Keratinocyte (primary cell): ENCODE results near the gene NFATC1. TPM values are rescaled to one million over a fixed set of nuclear protein-coding genes. Genes with fewer than 3 reads are reported as not detected.

Experiments
- DNase-seq: peaks from one replicate; pipeline ENCODE4 v3.0.0-alpha.2; 2011; ENCODE audit warnings: low read depth, missing footprints, low spot score
- FAIRE-seq: peaks from 2 replicates; lab custom pipeline; 2011; peaks lifted over from hg19 to GRCh38; lab: Jason Lieb, UNC
- H2AFZ ChIP-seq: 2 replicates; pipeline ENCODE4 v1.6.0; 2012; ENCODE audit warnings: low read length, control low read depth, inconsistent platforms; ENCODE audit not compliant: control insufficient read depth
- H3K27ac ChIP-seq: 2 replicates; pipeline ENCODE4 v1.5.1; 2011; ENCODE audit warnings: low read length; ENCODE audit not compliant: control insufficient read depth, insufficient read depth
- H3K27me3 ChIP-seq: 3 replicates; pipeline ENCODE4 v1.6.0; 2011; ENCODE audit warnings: low read length; ENCODE audit not compliant: control insufficient read depth, insufficient read depth; ENCODE audit errors: extremely low read depth
- H3K36me3 ChIP-seq, 2 experiments: 2 replicates in 1 of 2; 3 replicates in 1 of 2; pipeline ENCODE4 v1.5.1; 2011; ENCODE audit warnings: low read length in 2 of 2, mild to moderate bottlenecking in 1 of 2; ENCODE audit not compliant: control insufficient read depth in 2 of 2, insufficient read depth in 2 of 2; ENCODE audit errors: extremely low read depth in 1 of 2
- H3K4me1 ChIP-seq: 3 replicates; pipeline ENCODE4 v1.5.1; 2011; ENCODE audit warnings: low read length; ENCODE audit not compliant: control insufficient read depth, insufficient read depth; ENCODE audit errors: extremely low read depth
- H3K4me2 ChIP-seq: 3 replicates; pipeline ENCODE4 v1.6.0; 2011; ENCODE audit warnings: low read depth, low read length; ENCODE audit not compliant: control insufficient read depth, insufficient read depth; ENCODE audit errors: extremely low read depth
- H3K4me3 ChIP-seq, 3 experiments: fragments of 200-600 bp in 1 of 3; sonication (generic) in 1 of 3; 2 replicates in 2 of 3; 3 replicates in 1 of 3; pipeline ENCODE4 v1.5.1; 2011 to 2016; ENCODE audit warnings: low read length in 3 of 3, mild to moderate bottlenecking in 3 of 3, control low read depth in 2 of 3, inconsistent platforms in 1 of 3, low read depth in 1 of 3, mixed read lengths in 1 of 3, mixed run types in 1 of 3, moderate library complexity in 1 of 3; ENCODE audit not compliant: control insufficient read depth in 2 of 3, insufficient read depth in 2 of 3; ENCODE audit errors: extremely low read depth in 1 of 3
- H3K79me2 ChIP-seq: 2 replicates; pipeline ENCODE4 v1.6.0; 2012; ENCODE audit warnings: low read length; ENCODE audit not compliant: control insufficient read depth, insufficient read depth
- H3K9ac ChIP-seq: 3 replicates; pipeline ENCODE4 v1.6.0; 2011; ENCODE audit warnings: low read length; ENCODE audit not compliant: control insufficient read depth, insufficient read depth; ENCODE audit errors: extremely low read depth
- H3K9me1 ChIP-seq: 3 replicates; pipeline ENCODE4 v1.6.0; 2011; ENCODE audit warnings: low read length; ENCODE audit not compliant: control insufficient read depth, insufficient read depth; ENCODE audit errors: extremely low read depth
- H3K9me3 ChIP-seq: 2 replicates; pipeline ENCODE4 v1.5.1; 2012; ENCODE audit warnings: low read depth, low read length; ENCODE audit not compliant: control insufficient read depth
- H4K20me1 ChIP-seq: 3 replicates; pipeline ENCODE4 v1.6.0; 2011; ENCODE audit warnings: low read length; ENCODE audit not compliant: control insufficient read depth, insufficient read depth; ENCODE audit errors: extremely low read depth
- EZH2 ChIP-seq: IDR thresholded peaks from one replicate; pipeline ENCODE4 v1.6.1; 2012; ENCODE audit warnings: inconsistent platforms, mild to moderate bottlenecking, low read length, moderate library complexity
- dilution Hi-C: fragments of 300-500 bp; cut with MboI; formaldehyde crosslinking; loops from one replicate; pipeline ENCODE4 v1.7.0; 2020; ENCODE audit warnings: low sequenced_read_pairs; ENCODE audit not compliant: extremely low pct_ligation_motif_present
- polyA plus RNA-seq, 5 experiments: library from polyadenylated mRNA; depleted of rRNA in 3 of 5; stranded (reverse) in 3 of 5; stranded (forward) in 1 of 5; unstranded in 1 of 5; fragments of >200 nt; gene quantifications; 1 replicate in 1 of 5; 2 replicates in 3 of 5; 3 replicates in 1 of 5; pipeline versions ENCODE4 v1.2.1 to v1.2.3, GENCODE V29; 2011 to 2012; ENCODE audit warnings: missing spikeins in 2 of 5, low read depth in 1 of 5, low replicate concordance in 1 of 5
- TF ChIP-seq, protein P1 (sequence below), 3 experiments: IDR thresholded peaks in 1 of 3; conservative IDR thresholded peaks in 1 of 3; optimal IDR thresholded peaks in 1 of 3; 2 replicates in 2 of 3; 3 replicates in 1 of 3; pipeline versions ENCODE3 to v1.5.1; 2011; ENCODE audit warnings: low read length in 3 of 3, mild to moderate bottlenecking in 3 of 3, moderate library complexity in 2 of 3, control low read depth in 1 of 3, inconsistent platforms in 1 of 3; ENCODE audit not compliant: insufficient read depth in 2 of 3; ENCODE audit errors: extremely low read depth in 1 of 3

The NFATC1 gene
- polyA plus RNA-seq, 1 donor (not counting 4 experiments of a cell fraction or from before 2014, with no cell fraction given), result 0.77 TPM

DNA sequence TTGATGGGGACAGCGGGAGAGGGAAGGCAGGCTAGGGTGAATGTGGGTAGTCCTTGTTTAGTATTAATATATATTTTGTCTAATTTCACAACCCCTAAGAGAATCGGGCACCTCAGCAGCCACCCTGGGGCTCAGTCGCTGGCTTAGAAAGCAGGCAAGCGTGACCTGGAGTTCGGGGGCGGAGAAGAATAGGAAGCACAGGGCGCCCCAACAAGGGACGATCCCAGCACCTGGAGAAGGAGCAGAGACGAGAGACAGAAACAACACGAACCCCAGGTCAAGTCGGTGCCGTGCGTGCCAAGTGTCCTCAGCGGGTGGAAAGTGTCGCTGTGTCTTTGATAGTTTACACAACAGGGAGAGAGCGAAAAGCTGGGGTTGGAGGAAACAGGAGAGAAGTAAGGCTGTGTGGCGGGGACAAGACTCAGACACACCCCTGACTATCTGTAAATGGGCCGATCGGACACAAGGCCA lies 95.4 kb downstream of the NFATC1 start:
- H4K20me1 ChIP-seq, result no peaks in the 10 kb centered on the region

DNA sequence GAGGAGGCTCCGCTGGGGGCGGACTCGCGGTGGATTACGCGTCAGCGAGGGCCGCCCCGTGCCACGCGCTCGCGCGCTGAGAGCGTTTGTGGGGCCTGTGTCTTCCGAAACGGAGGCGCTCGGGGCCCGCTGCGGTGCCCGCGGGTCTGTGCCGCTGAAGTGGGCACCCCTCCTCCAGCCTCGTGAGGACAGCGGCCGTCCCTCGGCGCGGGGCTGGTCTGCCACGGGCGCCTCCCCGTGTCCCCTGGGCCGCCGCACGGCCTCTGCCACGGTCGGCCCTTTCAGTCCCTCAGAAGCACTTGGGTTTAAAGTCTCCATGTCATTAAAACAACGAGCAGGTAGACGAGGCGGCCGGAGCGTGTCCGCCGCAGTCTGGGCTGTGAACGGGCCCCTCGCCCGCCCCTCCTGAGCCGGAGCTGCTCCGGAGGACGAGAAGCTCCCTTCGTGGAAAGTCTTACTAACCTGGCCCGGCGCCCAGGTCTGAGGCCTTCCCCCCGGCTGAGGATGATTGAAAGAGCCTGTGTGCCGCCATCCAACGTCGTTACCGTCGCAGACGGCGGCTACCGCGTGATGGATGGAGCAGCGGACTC lies 97.6 kb downstream of the NFATC1 start:
- TF ChIP-seq EZH2, result no peak
- Histone ChIP-seq H3K4me3 (no peak overlapping the region), H2AFZ (no peak overlapping the region), H3K4me1 (no peaks in the 10 kb centered on the region), H3K9me1 (no peaks in the 10 kb centered on the region), H3K79me2 (no peaks in the 10 kb centered on the region), H4K20me1 (no peaks in the 10 kb centered on the region), H3K27ac (no peak overlapping the region), H3K4me2 (no peak overlapping the region), H3K9ac (no peak overlapping the region), H3K9me3 (no peaks in the 10 kb centered on the region), H3K27me3 (no peaks in the 10 kb centered on the region), H3K36me3 (no peaks in the 10 kb centered on the region)
- FAIRE-seq, result no peak
- DNase-seq, result no peak
- dilution Hi-C loops, result no loop called here

More for the DNA sequence above, 95.4 kb downstream of the NFATC1 start:
- Histone ChIP-seq H2AFZ (no peak overlapping the region), H3K27me3 (no peaks in the 10 kb centered on the region), H3K79me2 (no peaks in the 10 kb centered on the region), H3K36me3 (no peaks in the 10 kb centered on the region), H3K4me1 (no peaks in the 10 kb centered on the region), H3K9me3 (no peaks in the 10 kb centered on the region), H3K4me2 (no peak overlapping the region), H3K9me1 (no peaks in the 10 kb centered on the region), H3K27ac (no peak overlapping the region), H3K9ac (no peak overlapping the region), H3K4me3 (no peak overlapping the region)
- TF ChIP-seq, protein P1, sequence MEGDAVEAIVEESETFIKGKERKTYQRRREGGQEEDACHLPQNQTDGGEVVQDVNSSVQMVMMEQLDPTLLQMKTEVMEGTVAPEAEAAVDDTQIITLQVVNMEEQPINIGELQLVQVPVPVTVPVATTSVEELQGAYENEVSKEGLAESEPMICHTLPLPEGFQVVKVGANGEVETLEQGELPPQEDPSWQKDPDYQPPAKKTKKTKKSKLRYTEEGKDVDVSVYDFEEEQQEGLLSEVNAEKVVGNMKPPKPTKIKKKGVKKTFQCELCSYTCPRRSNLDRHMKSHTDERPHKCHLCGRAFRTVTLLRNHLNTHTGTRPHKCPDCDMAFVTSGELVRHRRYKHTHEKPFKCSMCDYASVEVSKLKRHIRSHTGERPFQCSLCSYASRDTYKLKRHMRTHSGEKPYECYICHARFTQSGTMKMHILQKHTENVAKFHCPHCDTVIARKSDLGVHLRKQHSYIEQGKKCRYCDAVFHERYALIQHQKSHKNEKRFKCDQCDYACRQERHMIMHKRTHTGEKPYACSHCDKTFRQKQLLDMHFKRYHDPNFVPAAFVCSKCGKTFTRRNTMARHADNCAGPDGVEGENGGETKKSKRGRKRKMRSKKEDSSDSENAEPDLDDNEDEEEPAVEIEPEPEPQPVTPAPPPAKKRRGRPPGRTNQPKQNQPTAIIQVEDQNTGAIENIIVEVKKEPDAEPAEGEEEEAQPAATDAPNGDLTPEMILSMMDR (optimal IDR thresholded peaks at IDR 0.05 in 1 of 3, IDR thresholded peaks at IDR 0.05 in 1 of 3, conservative IDR thresholded peaks at IDR 0.05 in 1 of 3; ENCODE audit: extremely low read depth in 1 of 3, insufficient read depth in 2 of 3, low read length in 3 of 3), result no peak
- TF ChIP-seq EZH2, result no peak
- no peak for DNase-seq
- dilution Hi-C loops, result no loop called here
- FAIRE-seq, result no peak

DNA sequence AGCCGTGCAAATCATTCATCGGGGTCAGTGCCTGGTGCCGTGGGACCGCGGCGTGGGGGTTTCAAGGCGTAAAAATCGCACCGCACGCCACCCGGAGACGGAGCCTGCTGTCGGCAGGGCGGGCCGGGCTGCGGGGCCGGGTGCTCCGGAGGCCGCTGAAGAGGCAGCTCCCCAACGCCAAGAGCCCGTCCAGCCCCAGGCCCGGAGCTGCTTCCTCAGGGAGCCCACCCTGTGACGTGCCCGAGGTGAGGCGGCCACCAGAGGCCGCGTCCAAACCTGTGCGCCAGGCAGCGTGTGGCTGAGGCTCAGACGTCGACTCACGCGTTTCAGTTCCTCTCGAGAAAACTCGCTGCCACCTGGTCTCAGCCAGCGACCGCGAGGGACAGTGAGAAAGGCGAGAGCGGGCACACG lies 98.1 kb downstream of the NFATC1 start:
- dilution Hi-C loops, result no loop called here
- no peaks in the 10 kb centered on the region for H3K27me3 ChIP-seq
- H3K9me1 ChIP-seq, result no peaks in the 10 kb centered on the region
- DNase-seq, result no peak
- no peaks in the 10 kb centered on the region for H4K20me1 ChIP-seq
- no peak overlapping the region for H3K27ac ChIP-seq
- FAIRE-seq, result no peak
- H3K79me2 ChIP-seq, result no peaks in the 10 kb centered on the region
- no peak for TF ChIP-seq EZH2
- TF ChIP-seq, protein P1 (optimal IDR thresholded peaks at IDR 0.05 in 1 of 3, IDR thresholded peaks at IDR 0.05 in 1 of 3, conservative IDR thresholded peaks at IDR 0.05 in 1 of 3; ENCODE audit: extremely low read depth in 1 of 3, insufficient read depth in 2 of 3, low read length in 3 of 3), result no peak
- no peak overlapping the region for H3K4me2 ChIP-seq
- no peaks in the 10 kb centered on the region for H3K4me1 ChIP-seq
- H3K9ac ChIP-seq, result no peak overlapping the region
- H2AFZ ChIP-seq, result no peak overlapping the region
- no peaks in the 10 kb centered on the region for H3K36me3 ChIP-seq
- H3K4me3 ChIP-seq, result no peak overlapping the region
- H3K9me3 ChIP-seq, result no peaks in the 10 kb centered on the region
